ENCODE results near the gene ARHGAP32.
"Not testable (repeated sequence)": the region's sequence is repeated elsewhere in the genome, so short reads cannot be mapped to it uniquely, and the experiment has no call there.

The ARHGAP32 gene

GRCh38 chr11:129204150-129204838 is 12.2 kb upstream of the ARHGAP32 start:
- FAIRE-seq (no peak), DNase-seq (ENCODE audit: extremely low spot score, insufficient read length, low read depth) (no peak)

GRCh38 chr11:129202646-129203045 is 10.5 kb upstream of the ARHGAP32 start:
- DNase-seq (ENCODE audit: extremely low spot score, insufficient read length, low read depth) (no peak), FAIRE-seq (no peak)

- no peak for FAIRE-seq
- no peak for DNase-seq (ENCODE audit: extremely low spot score, insufficient read length, low read depth)
These were observed 3.6 kb upstream of the ARHGAP32 start for GRCh38 chr11:129195682-129196081.

GRCh38 chr11:129191649-129192048 is 476 bp downstream of the ARHGAP32 start:
- FAIRE-seq (no peak), DNase-seq (ENCODE audit: extremely low spot score, insufficient read length, low read depth) (no peak)

- no peak for DNase-seq (ENCODE audit: extremely low spot score, insufficient read length, low read depth)
- FAIRE-seq = no peak
These were observed 2.0 kb downstream of the ARHGAP32 start for GRCh38 chr11:129190087-129190486.

GRCh38 chr11:129189646-129190045 is 2.5 kb downstream of the ARHGAP32 start:
- DNase-seq (ENCODE audit: extremely low spot score, insufficient read length, low read depth) = no peak
- FAIRE-seq = no peak

- not testable (repeated sequence) for FAIRE-seq; DNase-seq (ENCODE audit: extremely low spot score, insufficient read length, low read depth)
These were observed 7.0 kb downstream of the ARHGAP32 start for GRCh38 chr11:129185082-129185481.

GRCh38 chr11:129184581-129184980 is 7.5 kb downstream of the ARHGAP32 start:
- DNase-seq (ENCODE audit: extremely low spot score, insufficient read length, low read depth) = no peak
- no peak for FAIRE-seq

GRCh38 chr11:129167315-129167714 is 24.8 kb downstream of the ARHGAP32 start:
- FAIRE-seq (no peak), DNase-seq (ENCODE audit: extremely low spot score, insufficient read length, low read depth) (no peak)

- FAIRE-seq (no peak), DNase-seq (ENCODE audit: extremely low spot score, insufficient read length, low read depth) (no peak)
These were observed 28.4 kb downstream of the ARHGAP32 start for GRCh38 chr11:129163714-129164164.

GRCh38 chr11:129157080-129157479 is 35.0 kb downstream of the ARHGAP32 start:
- not testable (repeated sequence) for FAIRE-seq; DNase-seq (ENCODE audit: extremely low spot score, insufficient read length, low read depth)

- no peak for DNase-seq (ENCODE audit: extremely low spot score, insufficient read length, low read depth)
- no peak for FAIRE-seq
These were observed 36.4 kb downstream of the ARHGAP32 start for GRCh38 chr11:129155745-129156144.

GRCh38 chr11:129148487-129148886 is 43.6 kb downstream of the ARHGAP32 start:
- DNase-seq (ENCODE audit: extremely low spot score, insufficient read length, low read depth) = no peak

GRCh38 chr11:129146191-129146590 is 45.9 kb downstream of the ARHGAP32 start:
- no peak for FAIRE-seq
- no peak for DNase-seq (ENCODE audit: extremely low spot score, insufficient read length, low read depth)

More at GRCh38 chr11:129148487-129148886, 43.6 kb downstream of the ARHGAP32 start:
- no peak for FAIRE-seq

- DNase-seq (ENCODE audit: extremely low spot score, insufficient read length, low read depth) = no peak
These were observed 46.8 kb downstream of the ARHGAP32 start for GRCh38 chr11:129145276-129145675.

GRCh38 chr11:129144256-129144655 is 47.9 kb downstream of the ARHGAP32 start:
- DNase-seq (ENCODE audit: extremely low spot score, insufficient read length, low read depth) (no peak), FAIRE-seq (no peak)

More at GRCh38 chr11:129145276-129145675, 46.8 kb downstream of the ARHGAP32 start:
- no peak for FAIRE-seq

- FAIRE-seq (no peak), DNase-seq (ENCODE audit: extremely low spot score, insufficient read length, low read depth) (no peak)
These were observed 48.8 kb downstream of the ARHGAP32 start for GRCh38 chr11:129143335-129143734.

- no peak for FAIRE-seq
These were observed 50.2 kb downstream of the ARHGAP32 start for GRCh38 chr11:129141748-129142523.

GRCh38 chr11:129131316-129131715 is 60.8 kb downstream of the ARHGAP32 start:
- FAIRE-seq = no peak
- DNase-seq (ENCODE audit: extremely low spot score, insufficient read length, low read depth) = no peak

More at GRCh38 chr11:129141748-129142523, 50.2 kb downstream of the ARHGAP32 start:
- no peak for DNase-seq (ENCODE audit: extremely low spot score, insufficient read length, low read depth)

- FAIRE-seq; DNase-seq (ENCODE audit: extremely low spot score, insufficient read length, low read depth): not testable (repeated sequence)
These were observed 63.1 kb downstream of the ARHGAP32 start for GRCh38 chr11:129128881-129129620.

Measured in GM18507 (cell line).